ENCODE results near the gene CFAP410. TPM values are rescaled to one million over a fixed set of nuclear protein-coding genes. Genes with fewer than 3 reads are reported as not detected.

CFAP410 gene
- total RNA-seq, 1 experiment from 2014 or later, result 16.5 TPM

DNA sequence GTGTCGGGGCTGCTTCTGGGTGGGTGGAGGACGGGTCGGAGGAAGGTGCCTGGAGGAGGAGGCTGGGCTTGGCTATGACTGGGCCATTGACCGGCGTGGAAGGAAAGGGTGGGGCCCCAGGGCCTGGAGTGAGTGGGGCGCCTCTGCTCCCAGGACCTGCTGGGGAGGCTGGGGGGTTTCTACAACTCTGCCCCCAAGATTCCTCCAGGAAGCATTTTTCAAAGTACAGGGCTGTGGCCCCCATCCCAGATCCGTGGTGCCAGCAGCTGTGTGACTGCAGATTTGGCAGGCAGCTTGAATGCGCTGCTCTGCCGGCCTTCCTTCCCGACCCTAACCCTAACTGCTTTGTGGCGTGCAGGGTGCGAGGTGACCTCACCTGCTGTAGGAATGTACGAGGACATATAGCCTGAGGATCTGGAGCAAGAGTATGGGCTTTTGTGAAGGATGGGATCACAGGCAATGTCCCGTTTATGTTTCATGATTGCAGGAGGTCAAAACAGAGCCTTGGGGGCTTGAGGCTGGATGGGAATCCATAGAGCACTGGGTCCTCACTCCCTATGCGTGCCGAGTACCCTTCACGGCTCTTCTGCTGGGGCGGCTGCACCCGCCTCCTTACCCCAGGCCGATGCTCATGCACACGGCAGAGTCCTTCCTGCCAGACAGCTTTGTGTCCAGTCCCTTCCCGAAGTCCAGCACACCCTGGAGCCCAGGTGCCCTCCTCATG lies 38.9 kb upstream of the CFAP410 start:
- H3K36me3 ChIP-seq (ENCODE audit: control insufficient read depth, insufficient read depth, low read length), result no peaks in the 10 kb centered on the region
- Mint-ChIP-seq H3K9me3 (ENCODE audit: unreplicated experiment) (peaks cover 19% of the 10 kb centered on the region), H3K4me1 (ENCODE audit: low read depth, unreplicated experiment) (no peaks in the 10 kb centered on the region), H3K36me3 (ENCODE audit: insufficient read depth, unreplicated experiment) (no peaks in the 10 kb centered on the region), H3K27me3 (ENCODE audit: insufficient read depth, unreplicated experiment) (no peaks in the 10 kb centered on the region), H3K4me3 (ENCODE audit: unreplicated experiment) (no peak overlapping the region), H3K27ac (ENCODE audit: unreplicated experiment) (no peak overlapping the region)
- TF ChIP-seq, protein P1, sequence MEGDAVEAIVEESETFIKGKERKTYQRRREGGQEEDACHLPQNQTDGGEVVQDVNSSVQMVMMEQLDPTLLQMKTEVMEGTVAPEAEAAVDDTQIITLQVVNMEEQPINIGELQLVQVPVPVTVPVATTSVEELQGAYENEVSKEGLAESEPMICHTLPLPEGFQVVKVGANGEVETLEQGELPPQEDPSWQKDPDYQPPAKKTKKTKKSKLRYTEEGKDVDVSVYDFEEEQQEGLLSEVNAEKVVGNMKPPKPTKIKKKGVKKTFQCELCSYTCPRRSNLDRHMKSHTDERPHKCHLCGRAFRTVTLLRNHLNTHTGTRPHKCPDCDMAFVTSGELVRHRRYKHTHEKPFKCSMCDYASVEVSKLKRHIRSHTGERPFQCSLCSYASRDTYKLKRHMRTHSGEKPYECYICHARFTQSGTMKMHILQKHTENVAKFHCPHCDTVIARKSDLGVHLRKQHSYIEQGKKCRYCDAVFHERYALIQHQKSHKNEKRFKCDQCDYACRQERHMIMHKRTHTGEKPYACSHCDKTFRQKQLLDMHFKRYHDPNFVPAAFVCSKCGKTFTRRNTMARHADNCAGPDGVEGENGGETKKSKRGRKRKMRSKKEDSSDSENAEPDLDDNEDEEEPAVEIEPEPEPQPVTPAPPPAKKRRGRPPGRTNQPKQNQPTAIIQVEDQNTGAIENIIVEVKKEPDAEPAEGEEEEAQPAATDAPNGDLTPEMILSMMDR (IDR thresholded peaks at IDR 0.05; ENCODE audit: insufficient read depth in 1 of 2, low read depth in 1 of 2, low read length in 1 of 2, severe bottlenecking in 1 of 2, unreplicated experiment in 1 of 2), result no peak
- H3K27me3 ChIP-seq (replicated peaks; ENCODE audit: control insufficient read depth, insufficient read depth, low read length), result no peaks in the 10 kb centered on the region
- CTCF ChIA-PET, result interaction anchor here (1.4 kb wide), 1 partner anchor 9 kb away, joined by 3 read pairs; no protein-coding TSS in a partner anchor
- intact Hi-C loops (cut with micrococcal nuclease; ENCODE audit: unreplicated experiment), result no loop called here
- no peak overlapping the region for H3K4me3 ChIP-seq (ENCODE audit: low read depth, low read length)
- POLR2A ChIA-PET, result no interaction called here
- H3K9me3 ChIP-seq, result peaks cover 4% of the 10 kb centered on the region
- BruUV-seq (replicated peaks), result no TSS peak
- H3K4me1 ChIP-seq, result no peaks in the 10 kb centered on the region
- DNase-seq, result no peak

DNA sequence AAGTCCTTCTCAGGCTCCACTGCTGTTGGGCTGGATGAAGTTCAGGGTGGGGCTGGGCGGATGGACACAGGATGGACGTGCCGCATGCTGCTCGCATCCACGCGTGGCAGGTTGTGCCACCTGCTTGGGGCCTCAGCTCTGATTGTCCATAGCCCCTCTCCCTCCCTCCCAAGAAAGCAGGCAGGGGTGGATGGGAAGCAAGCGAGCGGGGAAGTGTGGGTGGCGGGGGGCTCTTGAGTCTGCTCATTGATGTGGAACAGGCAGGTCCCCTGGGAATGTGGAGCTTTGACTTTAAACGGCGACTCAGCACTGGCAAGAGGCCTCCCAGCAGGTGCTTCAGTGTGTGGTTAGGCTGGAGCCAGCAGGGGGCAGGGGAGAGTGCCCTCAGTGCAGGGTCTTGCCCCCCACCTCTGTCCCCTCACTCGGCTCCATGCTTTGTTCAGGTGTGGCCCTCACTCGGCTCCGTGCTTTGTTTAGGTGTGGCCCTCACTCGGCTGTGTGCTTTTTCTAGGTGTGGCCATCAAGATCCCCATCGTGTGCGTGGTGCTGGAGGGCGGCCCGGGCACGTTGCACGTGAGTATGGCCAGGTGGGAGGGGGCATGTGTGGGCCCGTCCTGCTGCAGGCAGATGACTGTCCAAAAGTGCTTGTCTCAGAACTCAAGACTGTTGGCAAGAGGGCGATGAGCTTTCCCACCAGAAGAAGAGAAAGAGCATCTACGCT lies 38.2 kb upstream of the CFAP410 start:
- Histone ChIP-seq H3K4me1 (no peaks in the 10 kb centered on the region), H3K36me3 (ENCODE audit: control insufficient read depth, insufficient read depth, low read length) (no peaks in the 10 kb centered on the region), H3K4me3 (ENCODE audit: low read depth, low read length) (no peak overlapping the region), H3K9me3 (peaks cover 4% of the 10 kb centered on the region), H3K27me3 (replicated peaks; ENCODE audit: control insufficient read depth, insufficient read depth, low read length) (no peaks in the 10 kb centered on the region)
- H3K27me3 Mint-ChIP-seq (ENCODE audit: insufficient read depth, unreplicated experiment), result no peaks in the 10 kb centered on the region
- no TSS peak for BruUV-seq (replicated peaks)
- DNase-seq, result no peak
- no peaks in the 10 kb centered on the region for H3K4me1 Mint-ChIP-seq (ENCODE audit: low read depth, unreplicated experiment)
- CTCF ChIA-PET, result interaction anchor here (1.4 kb wide), 1 partner anchor 8 kb away, joined by 3 read pairs; no protein-coding TSS in a partner anchor
- intact Hi-C loops (cut with micrococcal nuclease; ENCODE audit: unreplicated experiment), result no loop called here
- POLR2A ChIA-PET, result no interaction called here
- no peaks in the 10 kb centered on the region for H3K36me3 Mint-ChIP-seq (ENCODE audit: insufficient read depth, unreplicated experiment)
- H3K27ac Mint-ChIP-seq (ENCODE audit: unreplicated experiment), result no peak overlapping the region
- TF ChIP-seq, protein P1 (IDR thresholded peaks at IDR 0.05; ENCODE audit: insufficient read depth in 1 of 2, low read depth in 1 of 2, low read length in 1 of 2, severe bottlenecking in 1 of 2, unreplicated experiment in 1 of 2), result no peak
- no peak overlapping the region for H3K4me3 Mint-ChIP-seq (ENCODE audit: unreplicated experiment)
- H3K9me3 Mint-ChIP-seq (ENCODE audit: unreplicated experiment), result peaks cover 17% of the 10 kb centered on the region

DNA sequence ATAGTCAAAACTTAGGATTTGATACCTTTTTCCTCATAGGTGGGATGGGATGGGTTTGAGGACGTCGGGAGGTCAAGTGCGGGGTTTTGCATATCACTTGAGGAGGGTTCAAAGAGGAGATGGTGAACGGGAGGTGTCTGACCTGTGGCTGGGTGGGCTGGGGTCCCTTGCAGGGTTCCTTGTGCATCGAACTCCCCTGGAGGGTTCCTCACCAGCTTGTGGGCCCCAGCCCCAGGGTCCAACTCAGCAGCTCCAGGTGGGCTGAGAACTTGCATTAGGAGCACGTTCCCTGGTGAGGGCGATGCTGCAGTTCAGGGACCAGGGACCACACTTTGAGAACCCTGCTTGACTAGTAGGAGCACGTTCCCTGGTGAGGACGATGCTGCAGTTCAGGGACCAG lies 37.4 kb upstream of the CFAP410 start:
- POLR2A ChIA-PET, result no interaction called here
- intact Hi-C loops (cut with micrococcal nuclease; ENCODE audit: unreplicated experiment), result no loop called here
- H3K36me3 Mint-ChIP-seq (ENCODE audit: insufficient read depth, unreplicated experiment), result no peaks in the 10 kb centered on the region
- DNase-seq, result no peak
- H3K27me3 Mint-ChIP-seq (ENCODE audit: insufficient read depth, unreplicated experiment), result no peaks in the 10 kb centered on the region
- peaks cover 9% of the 10 kb centered on the region for H3K9me3 Mint-ChIP-seq (ENCODE audit: unreplicated experiment)
- TF ChIP-seq, protein P1 (IDR thresholded peaks at IDR 0.05; ENCODE audit: insufficient read depth in 1 of 2, low read depth in 1 of 2, low read length in 1 of 2, severe bottlenecking in 1 of 2, unreplicated experiment in 1 of 2), result no peak
- H3K4me3 ChIP-seq (ENCODE audit: low read depth, low read length), result no peak overlapping the region
- no peak overlapping the region for H3K4me3 Mint-ChIP-seq (ENCODE audit: unreplicated experiment)
- BruUV-seq (replicated peaks), result no TSS peak
- H3K4me1 ChIP-seq, result no peaks in the 10 kb centered on the region
- no peak overlapping the region for H3K27ac Mint-ChIP-seq (ENCODE audit: unreplicated experiment)
- no peaks in the 10 kb centered on the region for H3K4me1 Mint-ChIP-seq (ENCODE audit: low read depth, unreplicated experiment)
- H3K36me3 ChIP-seq (ENCODE audit: control insufficient read depth, insufficient read depth, low read length), result no peaks in the 10 kb centered on the region
- peaks cover 4% of the 10 kb centered on the region for H3K9me3 ChIP-seq
- CTCF ChIA-PET, result interaction anchor here (1.4 kb wide), 1 partner anchor 8 kb away, joined by 3 read pairs; no protein-coding TSS in a partner anchor
- no peaks in the 10 kb centered on the region for H3K27me3 ChIP-seq (replicated peaks; ENCODE audit: control insufficient read depth, insufficient read depth, low read length)

Data from Caco-2 (cell line).